ENCODE results near the gene TADA2A. TPM values are rescaled to one million over a fixed set of nuclear protein-coding genes. Genes with fewer than 3 reads are reported as not detected.

Gene TADA2A
- total RNA-seq, 1 donor from 2014 or later = 28.9 TPM

DNA sequence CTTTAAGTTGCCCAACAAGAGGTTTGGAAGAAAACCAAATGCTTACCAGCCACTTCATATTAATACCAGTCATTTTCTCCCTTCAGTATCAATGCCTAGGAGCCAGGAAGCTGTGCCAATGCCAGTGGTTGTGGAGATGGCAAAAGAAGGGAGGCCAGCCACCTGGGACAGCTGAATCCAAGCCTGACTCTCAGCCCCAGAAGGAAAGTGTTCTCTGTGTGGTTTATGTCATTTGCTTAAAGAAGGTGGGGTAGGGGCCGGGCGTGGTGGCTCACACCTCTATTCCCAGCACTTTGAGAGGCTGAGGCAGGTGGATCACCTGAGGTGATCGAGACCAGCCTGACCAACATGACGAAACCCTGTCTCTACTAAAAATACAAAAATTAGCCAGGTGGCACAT lies 17.5 kb upstream of the TADA2A start:
- TF ChIP-seq, protein P1, sequence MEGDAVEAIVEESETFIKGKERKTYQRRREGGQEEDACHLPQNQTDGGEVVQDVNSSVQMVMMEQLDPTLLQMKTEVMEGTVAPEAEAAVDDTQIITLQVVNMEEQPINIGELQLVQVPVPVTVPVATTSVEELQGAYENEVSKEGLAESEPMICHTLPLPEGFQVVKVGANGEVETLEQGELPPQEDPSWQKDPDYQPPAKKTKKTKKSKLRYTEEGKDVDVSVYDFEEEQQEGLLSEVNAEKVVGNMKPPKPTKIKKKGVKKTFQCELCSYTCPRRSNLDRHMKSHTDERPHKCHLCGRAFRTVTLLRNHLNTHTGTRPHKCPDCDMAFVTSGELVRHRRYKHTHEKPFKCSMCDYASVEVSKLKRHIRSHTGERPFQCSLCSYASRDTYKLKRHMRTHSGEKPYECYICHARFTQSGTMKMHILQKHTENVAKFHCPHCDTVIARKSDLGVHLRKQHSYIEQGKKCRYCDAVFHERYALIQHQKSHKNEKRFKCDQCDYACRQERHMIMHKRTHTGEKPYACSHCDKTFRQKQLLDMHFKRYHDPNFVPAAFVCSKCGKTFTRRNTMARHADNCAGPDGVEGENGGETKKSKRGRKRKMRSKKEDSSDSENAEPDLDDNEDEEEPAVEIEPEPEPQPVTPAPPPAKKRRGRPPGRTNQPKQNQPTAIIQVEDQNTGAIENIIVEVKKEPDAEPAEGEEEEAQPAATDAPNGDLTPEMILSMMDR (IDR thresholded peaks at IDR 0.05; ENCODE audit: unreplicated experiment) = no peak
- DNase-seq (ENCODE audit: low spot score in 2 of 2, unreplicated experiment in 2 of 2) = no peak

DNA sequence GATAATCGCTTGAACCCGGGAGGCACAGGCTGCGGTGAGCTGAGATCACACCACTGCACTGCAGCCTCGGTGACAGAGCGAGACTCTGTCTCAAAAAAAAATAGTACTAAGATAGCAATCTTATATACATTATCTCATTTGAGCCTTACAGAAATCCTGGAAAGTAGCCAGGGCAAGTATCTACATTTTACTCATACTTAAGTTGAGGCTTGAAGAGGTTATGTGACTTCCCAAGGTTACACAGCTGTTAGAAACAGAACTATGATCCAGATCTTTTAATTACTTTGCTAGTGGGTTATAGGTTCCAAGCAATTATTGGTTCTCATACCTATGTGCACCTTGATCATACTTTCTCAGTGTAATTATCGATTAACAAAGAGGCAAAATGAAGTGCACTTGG lies 15.5 kb upstream of the TADA2A start:
- TF ChIP-seq, protein P1 (IDR thresholded peaks at IDR 0.05; ENCODE audit: unreplicated experiment) = no peak
- H3K4me1 Mint-ChIP-seq = peaks cover 13% of the 10 kb centered on the region
- no peaks in the 10 kb centered on the region for H3K36me3 Mint-ChIP-seq
- H3K4me3 Mint-ChIP-seq = no peak overlapping the region
- no peaks in the 10 kb centered on the region for H3K27me3 Mint-ChIP-seq (ENCODE audit: low read depth)
- H3K9me3 Mint-ChIP-seq = no peaks in the 10 kb centered on the region
- no peak overlapping the region for H3K27ac Mint-ChIP-seq
- no peak for DNase-seq (ENCODE audit: low spot score in 2 of 2, unreplicated experiment in 2 of 2)

More for the DNA sequence above, 17.5 kb upstream of the TADA2A start:
- no peaks in the 10 kb centered on the region for H3K36me3 Mint-ChIP-seq
- H3K4me3 Mint-ChIP-seq = no peak overlapping the region
- no peak overlapping the region for H3K27ac Mint-ChIP-seq
- no peaks in the 10 kb centered on the region for H3K27me3 Mint-ChIP-seq (ENCODE audit: low read depth)
- no peaks in the 10 kb centered on the region for H3K9me3 Mint-ChIP-seq
- peaks cover 16% of the 10 kb centered on the region for H3K4me1 Mint-ChIP-seq

DNA sequence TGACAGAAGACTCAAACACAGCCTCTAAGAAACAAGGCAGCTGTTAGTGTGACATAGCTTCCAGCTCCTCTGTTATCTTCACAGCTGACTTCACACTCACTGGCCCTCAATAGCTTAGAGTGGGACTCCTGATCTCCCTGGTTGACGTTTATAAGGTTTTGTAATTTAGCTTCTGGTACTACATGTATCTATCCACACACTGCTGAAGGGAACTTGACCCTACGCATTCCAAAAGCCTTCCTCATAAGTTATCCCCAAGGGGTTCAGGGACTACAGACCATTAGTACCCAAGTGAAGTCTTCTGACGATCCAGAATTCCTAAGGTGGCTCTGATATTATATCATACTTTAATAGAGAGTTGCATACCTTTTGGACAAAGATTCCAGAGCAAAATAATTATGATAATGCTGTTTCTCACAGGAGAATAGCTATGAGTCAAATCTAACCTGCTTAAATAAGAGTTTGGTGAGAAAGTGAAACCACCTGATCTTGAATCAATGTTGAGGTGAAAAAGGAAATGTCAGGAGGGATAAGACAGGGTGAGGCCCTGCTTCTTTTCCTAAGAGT lies 14.6 kb upstream of the TADA2A start:
- Mint-ChIP-seq H3K27ac (peak overlapping the region; percentile 2), H3K9me3 (no peaks in the 10 kb centered on the region), H3K4me1 (peaks cover 13% of the 10 kb centered on the region), H3K4me3 (no peak overlapping the region), H3K27me3 (ENCODE audit: low read depth) (no peaks in the 10 kb centered on the region), H3K36me3 (no peaks in the 10 kb centered on the region)
- DNase-seq (ENCODE audit: low spot score in 2 of 2, unreplicated experiment in 2 of 2) = no peak
- TF ChIP-seq, protein P1 (IDR thresholded peaks at IDR 0.05; ENCODE audit: unreplicated experiment) = no peak

- Mint-ChIP-seq H3K4me3 (no peak overlapping the region), H3K36me3 (no peaks in the 10 kb centered on the region), H3K9me3 (no peaks in the 10 kb centered on the region), H3K27me3 (ENCODE audit: low read depth) (no peaks in the 10 kb centered on the region), H3K4me1 (peaks cover 13% of the 10 kb centered on the region), H3K27ac (no peak overlapping the region)
- TF ChIP-seq, protein P1 (IDR thresholded peaks at IDR 0.05; ENCODE audit: unreplicated experiment) = no peak
- no peak for DNase-seq (ENCODE audit: low spot score in 2 of 2, unreplicated experiment in 2 of 2)
Measured at GRCh38 chr17:37393352-37393751, 13.3 kb upstream of the TADA2A start.

DNA sequence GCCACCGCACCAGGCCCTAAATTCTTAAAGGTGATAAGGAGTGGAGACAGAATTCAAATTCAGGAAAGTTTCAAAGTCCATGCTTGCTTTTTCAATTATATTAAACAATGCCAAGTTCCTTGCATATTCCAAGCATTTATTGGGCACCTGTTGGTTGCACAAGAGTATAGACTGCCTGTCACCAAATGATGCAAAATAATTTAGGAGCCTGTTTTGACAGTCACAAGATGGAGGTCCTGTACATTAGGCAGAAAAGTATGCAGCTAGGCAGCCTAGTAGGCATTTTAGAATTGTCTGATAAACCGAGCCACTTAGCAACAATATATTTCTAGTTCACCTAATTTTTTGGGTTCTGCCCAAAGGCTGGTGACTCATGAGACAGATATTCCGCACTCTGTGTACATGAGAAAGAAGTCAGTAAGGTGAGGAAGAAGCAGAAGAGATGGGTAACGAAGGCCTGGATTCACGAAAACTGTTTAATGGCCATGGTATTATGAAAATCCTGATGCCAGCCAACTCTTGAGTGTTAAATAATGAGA lies 7.4 kb upstream of the TADA2A start:
- no peaks in the 10 kb centered on the region for H3K9me3 Mint-ChIP-seq
- no peaks in the 10 kb centered on the region for H3K27me3 Mint-ChIP-seq (ENCODE audit: low read depth)
- H3K4me3 Mint-ChIP-seq = no peak overlapping the region
- no peaks in the 10 kb centered on the region for H3K36me3 Mint-ChIP-seq
- DNase-seq (ENCODE audit: low spot score in 2 of 2, unreplicated experiment in 2 of 2) = no peak
- TF ChIP-seq, protein P1 (IDR thresholded peaks at IDR 0.05; ENCODE audit: unreplicated experiment) = no peak
- H3K27ac Mint-ChIP-seq = no peak overlapping the region
- peaks cover 3% of the 10 kb centered on the region for H3K4me1 Mint-ChIP-seq

Data from mesothelial cell of epicardium (in vitro differentiated cells).